ENCODE measurements around the gene ZNF670. TPM values are rescaled to one million over a fixed set of nuclear protein-coding genes. Genes with fewer than 3 reads are reported as not detected.
A peak's percentile ranks its signal among the peaks of the same experiment; 100 is the strongest.

ZNF670 gene
- total and polyA plus RNA-seq, 9 of the 15 experiments (the other 6 are each of a cell fraction or from before 2014, with no cell fraction given): 7.1 to 23.4 (median 11.8) TPM

- no peak overlapping the region for H3K27ac ChIP-seq (ENCODE audit: extremely low read depth, low read depth, low read length)
- TF ChIP-seq VEZF1 (CRISPR knock-in tag; IDR thresholded peaks at IDR 0.05): no peak
- TF ChIP-seq ADNP (tag; IDR thresholded peaks at IDR 0.05): no peak
- TF ChIP-seq HOXB6 (CRISPR knock-in tag; IDR thresholded peaks at IDR 0.05; ENCODE audit: borderline replicate concordance): no peak
- no peak for TF ChIP-seq MTF1 (CRISPR knock-in tag; IDR thresholded peaks at IDR 0.05; ENCODE audit: borderline replicate concordance)
- TF ChIP-seq ZBTB49 (CRISPR knock-in tag; IDR thresholded peaks at IDR 0.05; ENCODE audit: borderline replicate concordance): no peak
- TF ChIP-seq ZNF282 (CRISPR knock-in tag; IDR thresholded peaks at IDR 0.05): no peak
- TF ChIP-seq POLR2H (tag; IDR thresholded peaks at IDR 0.05; ENCODE audit: low read depth): no peak
- no peaks in the 10 kb centered on the region for H3K36me3 ChIP-seq (ENCODE audit: control insufficient read depth, insufficient read depth, low read length)
- no peak for ATAC-seq
- no TSS peak for BruUV-seq (replicated peaks)
- no peak overlapping the region for H3K4me3 ChIP-seq
- H3K9me3 ChIP-seq (replicated peaks; ENCODE audit: control insufficient read depth, insufficient read depth, low read depth, low read length): peaks cover 5% of the 10 kb centered on the region
- H2AFZ ChIP-seq (ENCODE audit: low read depth, low read length): no peak overlapping the region
- no peak for FAIRE-seq
- 0 out of 4 replicates have a peak overlapping the region, but pooled peaks of 1 of the 2 experiments have one; percentile 23 for H3K9ac ChIP-seq (ENCODE audit: insufficient read depth in 1 of 2, low read depth in 2 of 2, low read length in 2 of 2)
- no peaks in the 10 kb centered on the region for H4K20me1 ChIP-seq (replicated peaks; ENCODE audit: control insufficient read depth, insufficient read depth, low read length)
- ChIA-PET POLR2A (no interaction called here), CTCF (ENCODE audit: low intra/inter-chr PET ratio) (no interaction called here)
- no peaks in the 10 kb centered on the region for H3K27me3 ChIP-seq (ENCODE audit: control insufficient read depth in 2 of 2, insufficient read depth in 2 of 2, low read length in 2 of 2)
- H3K4me1 ChIP-seq (replicated peaks in 1 of 2; ENCODE audit: control insufficient read depth in 2 of 2, insufficient read depth in 2 of 2, low read length in 2 of 2): peaks cover 4 to 41% of the 10 kb centered on the region in 2 experiments
- no peak for DNase-seq (ENCODE audit: extremely low read depth in 1 of 4, low spot score in 3 of 4)
- no peak overlapping the region for H3K4me2 ChIP-seq (ENCODE audit: insufficient read depth, low read length)
- H3K9me1 ChIP-seq (ENCODE audit: control insufficient read depth, insufficient read depth, low read length): no peaks in the 10 kb centered on the region
- H3K79me2 ChIP-seq (ENCODE audit: control insufficient read depth, insufficient read depth, low read length): no peaks in the 10 kb centered on the region; the same call in 2 of the 3 replicates
- intact Hi-C loops (cut with micrococcal nuclease) (loop anchor here (5.0 kb wide), 1 partner anchor 98 kb away; no protein-coding TSS in a partner anchor), in situ Hi-C loops (cut with MboI) (no loop called here)
- 54% methylated on average over 13 of the region's 13 CpGs for WGBS (ENCODE audit: insufficient coverage, low coverage, missing lambda C conversion rate)
These were observed 35.9 kb upstream of the ZNF670 start for GRCh38 chr1:247114351-247115140.

Data from K562 (cell line).